Ovary (tissue), 3 donors: ENCODE results near the gene NBEA.

Source experiments
- CTCF ChIP-seq, 3 donors: fragments of 450-650 bp in 2 of 3; fragments of 200-600 bp in 1 of 3; IDR thresholded peaks; one replicate each; pipeline versions ENCODE4 v1.5.1 to v1.8.0; 2016 to 2022; ENCODE audit warnings: antibody characterized with exemption in 3 of 3, mild to moderate bottlenecking in 1 of 3
- EP300 ChIP-seq: sonication (generic); formaldehyde crosslinking; IDR thresholded peaks from one replicate; pipeline ENCODE4 v1.6.1; 2017; ENCODE audit warnings: antibody characterized with exemption
- POLR2A ChIP-seq: fragments of 450-650 bp; IDR thresholded peaks from one replicate; pipeline ENCODE4 v1.6.1; 2017; ENCODE audit warnings: antibody characterized with exemption, mild to moderate bottlenecking, moderate library complexity
- donor health status: DM: no; HTN: no; CAD: no.

DNA sequence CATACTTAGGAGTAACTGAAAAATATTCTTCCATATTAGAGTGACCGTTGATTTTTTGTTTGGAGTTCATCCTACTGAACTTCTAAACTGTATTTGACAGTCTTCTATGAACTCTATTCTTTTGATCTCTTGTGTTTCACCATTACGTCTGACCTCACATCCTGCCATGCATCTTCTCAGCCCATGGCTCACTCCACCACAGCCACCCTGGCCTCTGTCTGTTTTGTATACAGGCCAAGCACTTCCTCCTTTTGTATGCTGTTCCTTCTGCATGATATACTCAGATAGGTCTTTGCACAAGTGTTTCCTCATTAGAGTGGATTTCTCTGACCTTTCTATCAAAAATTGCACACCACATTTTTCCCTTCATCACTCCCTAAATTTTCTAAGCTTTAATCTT lies 414.5 kb downstream of the NBEA start:
- no peak for TF ChIP-seq CTCF (IDR thresholded peaks at IDR 0.05)
- TF ChIP-seq EP300, result no peak
- TF ChIP-seq POLR2A, result no peak
